ENCODE results near the gene TBX2. TPM values are rescaled to one million over a fixed set of nuclear protein-coding genes. Genes with fewer than 3 reads are reported as not detected.

TBX2 gene
- total and polyA plus RNA-seq, 12 donors = 2.4 to 22.1 (median 7.4) TPM

- H3K4me3 ChIP-seq = no peak overlapping the region
- peaks cover 0 to 15% of the 10 kb centered on the region in 2 donors for H3K4me1 ChIP-seq (replicated peaks in 1 of 2)
- no peak for DNase-seq
- H3K9me3 ChIP-seq (replicated peaks in 1 of 3) = no peaks in the 10 kb centered on the region
- 74 to 88% (median 83%) methylated on average over 7 to 11 of the region's 11 CpGs for WGBS, 4 donors
- H3K36me3 ChIP-seq (replicated peaks in 1 of 2) = no peaks in the 10 kb centered on the region
- intact Hi-C loops (cut with DNase I) = loop anchor here (5.0 kb wide), 2 partner anchors 393 to 668 kb away; no protein-coding TSS in a partner anchor
- TF ChIP-seq, protein P1, sequence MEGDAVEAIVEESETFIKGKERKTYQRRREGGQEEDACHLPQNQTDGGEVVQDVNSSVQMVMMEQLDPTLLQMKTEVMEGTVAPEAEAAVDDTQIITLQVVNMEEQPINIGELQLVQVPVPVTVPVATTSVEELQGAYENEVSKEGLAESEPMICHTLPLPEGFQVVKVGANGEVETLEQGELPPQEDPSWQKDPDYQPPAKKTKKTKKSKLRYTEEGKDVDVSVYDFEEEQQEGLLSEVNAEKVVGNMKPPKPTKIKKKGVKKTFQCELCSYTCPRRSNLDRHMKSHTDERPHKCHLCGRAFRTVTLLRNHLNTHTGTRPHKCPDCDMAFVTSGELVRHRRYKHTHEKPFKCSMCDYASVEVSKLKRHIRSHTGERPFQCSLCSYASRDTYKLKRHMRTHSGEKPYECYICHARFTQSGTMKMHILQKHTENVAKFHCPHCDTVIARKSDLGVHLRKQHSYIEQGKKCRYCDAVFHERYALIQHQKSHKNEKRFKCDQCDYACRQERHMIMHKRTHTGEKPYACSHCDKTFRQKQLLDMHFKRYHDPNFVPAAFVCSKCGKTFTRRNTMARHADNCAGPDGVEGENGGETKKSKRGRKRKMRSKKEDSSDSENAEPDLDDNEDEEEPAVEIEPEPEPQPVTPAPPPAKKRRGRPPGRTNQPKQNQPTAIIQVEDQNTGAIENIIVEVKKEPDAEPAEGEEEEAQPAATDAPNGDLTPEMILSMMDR (IDR thresholded peaks at IDR 0.05) = no peak
- TF ChIP-seq POLR2A (IDR thresholded peaks at IDR 0.05) = no peak
- no peak overlapping the region for H3K27ac ChIP-seq
- no peaks in the 10 kb centered on the region for H3K27me3 ChIP-seq
Observed at GRCh38 chr17:61390479-61390791, 9.2 kb upstream of the TBX2 start.

GRCh38 chr17:61391595-61392291 lies 7.9 kb upstream of the TBX2 start:
- Histone ChIP-seq H3K27ac (no peak overlapping the region), H3K27me3 (peaks cover under 1% of the 10 kb centered on the region), H3K36me3 (replicated peaks in 1 of 2) (no peaks in the 10 kb centered on the region), H3K9me3 (replicated peaks in 1 of 3) (no peaks in the 10 kb centered on the region), H3K4me1 (replicated peaks in 1 of 2) (peaks cover 4 to 19% of the 10 kb centered on the region in 2 donors), H3K4me3 (no peak overlapping the region)
- 94 to 97% (median 96%) methylated on average over 11 to 19 of the region's 19 CpGs for WGBS, 4 donors
- no peak for TF ChIP-seq POLR2A (IDR thresholded peaks at IDR 0.05)
- TF ChIP-seq, protein P1 (IDR thresholded peaks at IDR 0.05) = no peak
- intact Hi-C loops (cut with DNase I) = loop anchor here (5.0 kb wide), 2 partner anchors 394 to 669 kb away; no protein-coding TSS in a partner anchor
- no peak for DNase-seq

DNA sequence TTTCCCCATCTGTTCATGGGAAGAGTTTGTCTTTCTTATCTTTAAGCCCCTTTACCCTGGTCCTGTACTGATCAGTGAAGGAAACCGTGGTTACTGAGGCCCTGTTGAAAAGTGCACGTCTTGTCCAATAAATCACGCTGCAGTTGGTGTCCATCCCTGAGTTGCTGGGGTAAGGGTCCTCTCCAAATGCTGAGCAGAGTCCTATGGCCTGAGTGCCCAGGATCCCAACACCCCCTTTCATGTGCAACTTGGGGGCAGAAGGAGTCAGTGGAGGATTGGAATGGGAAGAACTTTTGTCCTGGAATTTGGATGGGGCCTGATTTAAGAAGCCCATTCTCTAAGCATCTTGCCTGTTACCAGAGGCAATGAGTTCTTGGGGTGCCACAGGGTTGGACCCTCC lies 7.0 kb upstream of the TBX2 start:
- TF ChIP-seq POLR2A (IDR thresholded peaks at IDR 0.05) = no peak
- TF ChIP-seq, protein P1 (IDR thresholded peaks at IDR 0.05) = no peak
- no peak overlapping the region for H3K4me3 ChIP-seq
- peaks cover 9% of the 10 kb centered on the region for H3K27me3 ChIP-seq
- peaks cover 11 to 28% of the 10 kb centered on the region in 2 donors for H3K4me1 ChIP-seq (replicated peaks in 1 of 2)
- no peak for DNase-seq
- WGBS, 4 donors = 88 to 95% (median 91%) methylated on average over 3 of the region's 3 CpGs
- no peaks in the 10 kb centered on the region for H3K9me3 ChIP-seq (replicated peaks in 1 of 3)
- no peak overlapping the region for H3K27ac ChIP-seq
- H3K36me3 ChIP-seq (replicated peaks in 1 of 2) = no peaks in the 10 kb centered on the region
- intact Hi-C loops (cut with DNase I) = loop anchor here (5.0 kb wide), 2 partner anchors 395 to 670 kb away; no protein-coding TSS in a partner anchor

DNA sequence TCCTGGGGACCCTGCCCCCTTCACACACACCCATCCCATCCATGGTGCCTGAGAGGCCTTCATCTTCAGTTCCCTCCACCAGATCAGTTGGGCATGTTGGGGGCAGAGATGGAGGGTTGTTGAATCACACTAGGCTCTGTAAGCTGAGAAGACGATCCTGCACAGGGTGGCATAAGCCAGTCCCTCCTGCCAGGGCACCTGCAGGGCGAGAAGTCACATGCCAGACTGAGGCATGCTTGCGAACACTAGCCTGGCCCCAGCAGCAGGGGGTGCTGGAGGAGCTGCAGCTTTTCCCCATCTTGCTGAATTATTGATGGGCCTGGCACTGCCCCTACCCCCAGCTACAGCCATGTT lies 6.1 kb upstream of the TBX2 start:
- intact Hi-C loops (cut with DNase I) = loop anchor here (5.0 kb wide), 2 partner anchors 396 to 671 kb away; no protein-coding TSS in a partner anchor
- peak overlapping the region in 1 of 5 donors; percentile 18 for H3K27ac ChIP-seq
- peaks cover 9% of the 10 kb centered on the region for H3K27me3 ChIP-seq
- H3K4me1 ChIP-seq (replicated peaks in 1 of 2) = peaks cover 12 to 28% of the 10 kb centered on the region in 2 donors
- no peak overlapping the region for H3K4me3 ChIP-seq
- H3K36me3 ChIP-seq (replicated peaks in 1 of 2) = no peaks in the 10 kb centered on the region
- DNase-seq = no peak
- H3K9me3 ChIP-seq (replicated peaks in 1 of 3) = no peaks in the 10 kb centered on the region
- 95 to 100% (median 99%) methylated on average over 1 to 3 of the region's 3 CpGs for WGBS, 4 donors
- TF ChIP-seq, protein P1 (IDR thresholded peaks at IDR 0.05) = no peak
- TF ChIP-seq POLR2A (IDR thresholded peaks at IDR 0.05) = no peak

All from adrenal gland (tissue), 12 donors.